B cell (primary cell): ENCODE results near the gene CDC42BPB. TPM values are rescaled to one million over a fixed set of nuclear protein-coding genes. Genes with fewer than 3 reads are reported as not detected.

ENCODE experiments used
- ATAC-seq: fragments of 200-7000 bp; cut with Tn5 transposase; one replicate; pipeline ENCODE4 v1.10.0; 2021; ENCODE audit warnings: low read depth, mild to moderate bottlenecking, moderate number of reproducible peaks, moderate library complexity
- CTCF ChIA-PET: fragments of 350-600 bp; sonication (Branson Sonifier 250); formaldehyde crosslinking; loops from one replicate; lab custom pipeline; 2021; ENCODE audit warnings: antibody characterized with exemption, inconsistent platforms; lab: Charles Lee
- POLR2A ChIA-PET: fragments of 350-600 bp; sonication (Branson Sonifier 250); formaldehyde crosslinking; loops from one replicate; lab custom pipeline; 2021; ENCODE audit warnings: antibody characterized with exemption; lab: Charles Lee
- DNase-seq: peaks from one replicate; pipeline ENCODE4 v3.0.0; 2013
- H2AFZ ChIP-seq: 2 replicates; pipeline ENCODE4 v1.6.1; 2012; ENCODE audit warnings: mild to moderate bottlenecking, low read depth, low read length; ENCODE audit not compliant: insufficient read depth, poor library complexity, severe bottlenecking
- H3K27ac ChIP-seq, 2 donors: 1 replicate in 1 of 2; 2 replicates in 1 of 2; pipeline ENCODE4 v1.5.1; 2012 to 2013; ENCODE audit warnings: low read length in 2 of 2, mild to moderate bottlenecking in 2 of 2, moderate library complexity in 1 of 2
- H3K27me3 ChIP-seq, 4 experiments: fragments of 200-600 bp in 1 of 4; sonication (generic) in 1 of 4; replicated peaks in 1 of 4; 1 replicate in 2 of 4; 2 replicates in 2 of 4; pipeline versions ENCODE4 v1.6.1 to v1.7.0; 2013 to 2016; ENCODE audit warnings: low read length in 3 of 4, mild to moderate bottlenecking in 2 of 4, mixed read lengths in 1 of 4, moderate library complexity in 1 of 4; ENCODE audit not compliant: insufficient read depth in 4 of 4, control insufficient read depth in 3 of 4; ENCODE audit errors: control extremely low read depth in 1 of 4
- H3K36me3 ChIP-seq, 2 experiments: replicated peaks in 1 of 2; 1 replicate in 1 of 2; 2 replicates in 1 of 2; pipeline versions ENCODE4 v1.6.1 to v1.7.1; 2013; ENCODE audit warnings: low read length in 1 of 2; ENCODE audit not compliant: insufficient read depth in 2 of 2, control insufficient read depth in 1 of 2; ENCODE audit errors: control extremely low read depth in 1 of 2, extremely low read depth in 1 of 2
- H3K4me1 ChIP-seq, 2 donors: fragments of 200-600 bp in 1 of 2; sonication (generic) in 1 of 2; 1 replicate in 1 of 2; 2 replicates in 1 of 2; pipeline versions ENCODE4 v1.5.1 to v1.6.1; 2013 to 2017; ENCODE audit warnings: low read length in 2 of 2; ENCODE audit not compliant: control insufficient read depth in 2 of 2, insufficient read depth in 2 of 2
- H3K4me2 ChIP-seq: replicated peaks from 2 replicates; pipeline ENCODE3; 2012; ENCODE audit warnings: mild to moderate bottlenecking, low read depth, low read length; ENCODE audit not compliant: poor library complexity, severe bottlenecking
- H3K4me3 ChIP-seq, 5 experiments: fragments of 200-600 bp in 1 of 5; sonication (generic) in 1 of 5; 1 replicate in 3 of 5; 2 replicates in 2 of 5; pipeline versions ENCODE4 v1.5.1 to v1.7.0; 2011 to 2016; ENCODE audit warnings: low read length in 4 of 5, mild to moderate bottlenecking in 4 of 5, low read depth in 2 of 5, control low read depth in 1 of 5, moderate library complexity in 1 of 5; ENCODE audit not compliant: insufficient read depth in 1 of 5; ENCODE audit errors: control extremely low read depth in 1 of 5, extremely low read depth in 1 of 5
- H3K79me2 ChIP-seq: fragments of 200-600 bp; sonication (generic); one replicate; pipeline ENCODE4 v1.6.0; 2016; ENCODE audit warnings: low read length; ENCODE audit not compliant: control insufficient read depth, insufficient read depth
- H3K9ac ChIP-seq: fragments of 200-600 bp; sonication (generic); 2 replicates; pipeline ENCODE4 v1.6.1; 2017; ENCODE audit warnings: mild to moderate bottlenecking, low read length, moderate library complexity
- H3K9me3 ChIP-seq, 3 donors: one replicate each; pipeline versions ENCODE4 v1.6.1 to v1.7.1; 2013; ENCODE audit warnings: low read length in 2 of 3; ENCODE audit not compliant: control insufficient read depth in 2 of 3, insufficient read depth in 1 of 3; ENCODE audit errors: control extremely low read depth in 1 of 3
- H4K20me1 ChIP-seq: 2 replicates; pipeline ENCODE4 v1.6.0; 2012; ENCODE audit warnings: mild to moderate bottlenecking, low read length; ENCODE audit not compliant: insufficient read depth, control insufficient read depth, poor library complexity, severe bottlenecking
- H3K27ac Mint-ChIP-seq: one replicate; pipeline ENCODE4 v1.8.0; 2021; ENCODE audit warnings: mixed read lengths
- H3K27me3 Mint-ChIP-seq: one replicate; pipeline ENCODE4 v1.8.0; 2021; ENCODE audit warnings: mixed read lengths
- H3K4me1 Mint-ChIP-seq: one replicate; pipeline ENCODE4 v1.8.0; 2021; ENCODE audit warnings: mixed read lengths
- H3K4me3 Mint-ChIP-seq: one replicate; pipeline ENCODE4 v1.8.0; 2021; ENCODE audit warnings: mixed read lengths
- H3K9me3 Mint-ChIP-seq: one replicate; pipeline ENCODE4 v1.8.0; 2022; ENCODE audit warnings: mixed read lengths; ENCODE audit not compliant: insufficient read depth
- EZH2 ChIP-seq: IDR thresholded peaks from 2 replicates; pipeline ENCODE4 v1.6.1; 2012; ENCODE audit warnings: borderline replicate concordance, low read depth, mild to moderate bottlenecking, moderate library complexity, low read length; ENCODE audit not compliant: insufficient read depth, poor library complexity, severe bottlenecking
- WGBS: methylation state at CpG from one replicate; pipeline ENCODE4 v1.1.5; 2013; ENCODE audit warnings: missing lambda C conversion rate; ENCODE audit not compliant: insufficient coverage; 5-methylcytosine and 5-hydroxymethylcytosine counted together
- intact Hi-C: fragments of 100-400 bp; cut with micrococcal nuclease; formaldehyde crosslinking; loops from one replicate; pipeline ENCODE4 v1.10.0; 2022
- polyA plus RNA-seq: library from polyadenylated mRNA; depleted of rRNA; stranded (reverse); fragments of >200 nt; gene quantifications from 2 replicates; pipeline ENCODE4 v1.2.3, GENCODE V29; 2012
- total RNA-seq, 2 donors: library from RNA; stranded (reverse); fragments of 120-200 nt in 1 of 2; gene quantifications; 1 replicate in 1 of 2; 2 replicates in 1 of 2; pipeline versions ENCODE4 v1.2.3 to v1.2.4, GENCODE V29; 2013 to 2022
- TF ChIP-seq, protein P1 (sequence below): fragments of 200-600 bp; IDR thresholded peaks from one replicate; pipeline ENCODE4 v1.8.0; 2022; ENCODE audit warnings: antibody characterized with exemption, mild to moderate bottlenecking

Gene CDC42BPB
- total and polyA plus RNA-seq, 2 donors (not counting 1 experiment from before 2014, with no cell fraction given) = 23.9 to 52.5 TPM

DNA sequence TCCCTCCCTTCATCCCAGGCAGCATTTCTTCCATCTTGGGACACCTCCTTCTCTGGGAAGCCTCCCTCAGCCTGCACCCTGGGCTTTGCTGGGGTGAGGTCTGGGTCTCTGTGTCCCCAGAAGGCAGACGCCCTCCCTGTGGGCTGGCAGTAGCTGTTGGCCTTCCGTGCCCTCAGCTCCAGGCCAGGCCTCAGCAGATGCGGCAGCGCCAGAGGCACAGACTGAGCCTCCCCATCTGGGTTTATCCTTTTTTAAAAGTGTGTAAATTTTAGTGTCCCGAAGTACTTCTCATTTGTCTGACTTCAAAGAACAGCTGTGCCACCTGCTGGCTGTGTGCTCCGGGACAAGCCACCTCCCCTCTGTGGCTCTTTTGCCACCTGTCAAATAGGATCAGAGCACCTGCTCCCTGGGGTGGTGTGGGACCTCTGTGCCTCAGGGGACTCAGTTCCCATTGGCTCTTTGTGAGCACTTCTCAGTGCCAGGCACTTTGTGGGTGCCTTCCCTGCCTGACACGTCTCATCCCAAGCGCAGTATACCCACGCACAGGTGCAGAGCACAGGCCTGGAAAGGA lies 48.3 kb upstream of the CDC42BPB start:
- H3K4me2 ChIP-seq = peak overlapping the region; percentile 67

More for the DNA sequence above, 48.3 kb upstream of the CDC42BPB start:
- H3K27me3 ChIP-seq = peaks cover 0 to 47% (median 17%) of the 10 kb centered on the region in 4 experiments
- H3K4me3 Mint-ChIP-seq = peak overlapping the region; percentile 14
- ChIA-PET POLR2A (no interaction called here), CTCF (interaction anchor here (0.7 to 5.4 kb wide), 29 partner anchors 10 to 419 kb away, joined by 3 to 70 read pairs (median 6); partner anchors contain the start of genes EXOC3L4 and TNFAIP2)
- no peak for TF ChIP-seq EZH2
- TF ChIP-seq, protein P1, sequence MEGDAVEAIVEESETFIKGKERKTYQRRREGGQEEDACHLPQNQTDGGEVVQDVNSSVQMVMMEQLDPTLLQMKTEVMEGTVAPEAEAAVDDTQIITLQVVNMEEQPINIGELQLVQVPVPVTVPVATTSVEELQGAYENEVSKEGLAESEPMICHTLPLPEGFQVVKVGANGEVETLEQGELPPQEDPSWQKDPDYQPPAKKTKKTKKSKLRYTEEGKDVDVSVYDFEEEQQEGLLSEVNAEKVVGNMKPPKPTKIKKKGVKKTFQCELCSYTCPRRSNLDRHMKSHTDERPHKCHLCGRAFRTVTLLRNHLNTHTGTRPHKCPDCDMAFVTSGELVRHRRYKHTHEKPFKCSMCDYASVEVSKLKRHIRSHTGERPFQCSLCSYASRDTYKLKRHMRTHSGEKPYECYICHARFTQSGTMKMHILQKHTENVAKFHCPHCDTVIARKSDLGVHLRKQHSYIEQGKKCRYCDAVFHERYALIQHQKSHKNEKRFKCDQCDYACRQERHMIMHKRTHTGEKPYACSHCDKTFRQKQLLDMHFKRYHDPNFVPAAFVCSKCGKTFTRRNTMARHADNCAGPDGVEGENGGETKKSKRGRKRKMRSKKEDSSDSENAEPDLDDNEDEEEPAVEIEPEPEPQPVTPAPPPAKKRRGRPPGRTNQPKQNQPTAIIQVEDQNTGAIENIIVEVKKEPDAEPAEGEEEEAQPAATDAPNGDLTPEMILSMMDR = peak; percentile 12
- H3K79me2 ChIP-seq = no peaks in the 10 kb centered on the region
- DNase-seq (peak; percentile 56), ATAC-seq (no peak)
- no peak overlapping the region for H3K4me3 ChIP-seq
- H3K4me1 ChIP-seq = peaks cover 37 to 38% of the 10 kb centered on the region in 2 donors
- H3K27ac ChIP-seq = no peak overlapping the region
- no peak overlapping the region for H3K9ac ChIP-seq
- peaks cover 22% of the 10 kb centered on the region for H3K27me3 Mint-ChIP-seq
- no peak overlapping the region for H3K27ac Mint-ChIP-seq
- 45% methylated on average over 6 of the region's 9 CpGs for WGBS
- intact Hi-C loops = loop anchor here (1.0 to 2.0 kb wide), 3 partner anchors 30 to 188 kb away; no protein-coding TSS in a partner anchor
- peaks cover 24% of the 10 kb centered on the region for H3K4me1 Mint-ChIP-seq
- H3K36me3 ChIP-seq = no peaks in the 10 kb centered on the region
- H2AFZ ChIP-seq = no peak overlapping the region
- no peaks in the 10 kb centered on the region for H3K9me3 Mint-ChIP-seq
- H3K9me3 ChIP-seq = peaks cover 0 to 13% (median 0%) of the 10 kb centered on the region in 3 donors
- no peaks in the 10 kb centered on the region for H4K20me1 ChIP-seq
